Colonic mucosa (tissue), 4 donors: ENCODE measurements around the gene CCDC185. TPM values are rescaled to one million over a fixed set of nuclear protein-coding genes. Genes with fewer than 3 reads are reported as not detected.

Experiments
- DNase-seq: peaks from one replicate; pipeline ENCODE4 v3.0.0-alpha.2; 2020
- H3K27ac ChIP-seq: fragments of 200-600 bp; one replicate; pipeline ENCODE4 v1.8.0; 2021
- H3K27me3 ChIP-seq: fragments of 200-600 bp; one replicate; pipeline ENCODE4 v1.8.0; 2021
- H3K36me3 ChIP-seq: fragments of 200-600 bp; one replicate; pipeline ENCODE4 v1.8.0; 2021
- H3K4me1 ChIP-seq: fragments of 200-600 bp; one replicate; pipeline ENCODE4 v1.8.0; 2021; ENCODE audit warnings: mild to moderate bottlenecking
- H3K4me3 ChIP-seq: fragments of 200-600 bp; one replicate; pipeline ENCODE4 v1.8.0; 2021
- H3K9ac ChIP-seq, 2 donors: one replicate each; pipeline ENCODE4 v1.7.0; 2013; ENCODE audit warnings: control low read depth in 2 of 2, low read depth in 2 of 2, low read length in 2 of 2
- H3K9me3 ChIP-seq: fragments of 200-600 bp; one replicate; pipeline ENCODE4 v1.8.0; 2021
- CTCF ChIP-seq: fragments of 200-600 bp; IDR thresholded peaks from one replicate; pipeline ENCODE4 v1.8.0; 2022; ENCODE audit warnings: antibody characterized with exemption, mild to moderate bottlenecking
- intact Hi-C: fragments of 100-400 bp; cut with DNase I; formaldehyde crosslinking; loops from one replicate; pipeline ENCODE4 v1.14.1; 2022
- total RNA-seq, 2 donors: library from RNA; stranded (reverse); fragmentation: NEBNext Ultra II Directional in 1 of 2; extraction: Animal tissue kit (Norgen Biotek cat#: 25700) in 1 of 2; gene quantifications; one replicate each; pipeline ENCODE4 v1.2.1, GENCODE V29; 2021
- donor health status: healthy.
- donor health status: DM: no; HTN: no; CAD: no.
- donor health status: DM: no; HTN: no; CAD: no.

Gene CCDC185
- total RNA-seq, 2 donors from 2014 or later, result not detected

- Histone ChIP-seq H3K27ac (no peak overlapping the region), H3K4me1 (no peaks in the 10 kb centered on the region), H3K9ac (no peak overlapping the region), H3K9me3 (no peaks in the 10 kb centered on the region), H3K27me3 (no peaks in the 10 kb centered on the region), H3K4me3 (no peak overlapping the region), H3K36me3 (no peaks in the 10 kb centered on the region)
- intact Hi-C loops, result no loop called here
- TF ChIP-seq CTCF, result no peak
- DNase-seq, result no peak
Observed at GRCh38 chr1:223417903-223418663, 24.9 kb downstream of the CCDC185 start.

GRCh38 chr1:223419115-223419514 is 25.9 kb downstream of the CCDC185 start:
- Histone ChIP-seq H3K4me1 (no peaks in the 10 kb centered on the region), H3K9me3 (no peaks in the 10 kb centered on the region), H3K36me3 (no peaks in the 10 kb centered on the region), H3K4me3 (no peak overlapping the region), H3K27me3 (no peaks in the 10 kb centered on the region), H3K27ac (no peak overlapping the region), H3K9ac (no peak overlapping the region)
- no peak for TF ChIP-seq CTCF
- DNase-seq, result no peak
- intact Hi-C loops, result no loop called here

GRCh38 chr1:223419561-223419960 is 26.3 kb downstream of the CCDC185 start:
- Histone ChIP-seq H3K27ac (no peak overlapping the region), H3K27me3 (no peaks in the 10 kb centered on the region), H3K36me3 (no peaks in the 10 kb centered on the region), H3K4me1 (no peaks in the 10 kb centered on the region), H3K9me3 (no peaks in the 10 kb centered on the region), H3K9ac (no peak overlapping the region), H3K4me3 (no peak overlapping the region)
- DNase-seq, result no peak
- intact Hi-C loops, result no loop called here
- no peak for TF ChIP-seq CTCF

GRCh38 chr1:223421025-223421424 is 27.8 kb downstream of the CCDC185 start:
- no peak for TF ChIP-seq CTCF
- H3K4me3 ChIP-seq, result no peak overlapping the region
- no peaks in the 10 kb centered on the region for H3K36me3 ChIP-seq
- H3K4me1 ChIP-seq, result no peaks in the 10 kb centered on the region
- H3K9ac ChIP-seq, result no peak overlapping the region
- intact Hi-C loops, result no loop called here
- no peak overlapping the region for H3K27ac ChIP-seq
- no peaks in the 10 kb centered on the region for H3K27me3 ChIP-seq
- H3K9me3 ChIP-seq, result no peaks in the 10 kb centered on the region
- DNase-seq, result no peak

- Histone ChIP-seq H3K27ac (no peak overlapping the region), H3K4me1 (no peaks in the 10 kb centered on the region), H3K9ac (no peak overlapping the region), H3K27me3 (no peaks in the 10 kb centered on the region), H3K36me3 (no peaks in the 10 kb centered on the region), H3K4me3 (no peak overlapping the region), H3K9me3 (no peaks in the 10 kb centered on the region)
- TF ChIP-seq CTCF, result no peak
- intact Hi-C loops, result no loop called here
- no peak for DNase-seq
Observed at GRCh38 chr1:223421676-223422075, 28.5 kb downstream of the CCDC185 start.
